ENCODE measurements around the gene NAGPA. TPM values are rescaled to one million over a fixed set of nuclear protein-coding genes. Genes with fewer than 3 reads are reported as not detected.

Gene NAGPA
- polyA plus RNA-seq, 1 of the 3 experiments (the other 2 are of a cell fraction), result 16.5 TPM

DNA sequence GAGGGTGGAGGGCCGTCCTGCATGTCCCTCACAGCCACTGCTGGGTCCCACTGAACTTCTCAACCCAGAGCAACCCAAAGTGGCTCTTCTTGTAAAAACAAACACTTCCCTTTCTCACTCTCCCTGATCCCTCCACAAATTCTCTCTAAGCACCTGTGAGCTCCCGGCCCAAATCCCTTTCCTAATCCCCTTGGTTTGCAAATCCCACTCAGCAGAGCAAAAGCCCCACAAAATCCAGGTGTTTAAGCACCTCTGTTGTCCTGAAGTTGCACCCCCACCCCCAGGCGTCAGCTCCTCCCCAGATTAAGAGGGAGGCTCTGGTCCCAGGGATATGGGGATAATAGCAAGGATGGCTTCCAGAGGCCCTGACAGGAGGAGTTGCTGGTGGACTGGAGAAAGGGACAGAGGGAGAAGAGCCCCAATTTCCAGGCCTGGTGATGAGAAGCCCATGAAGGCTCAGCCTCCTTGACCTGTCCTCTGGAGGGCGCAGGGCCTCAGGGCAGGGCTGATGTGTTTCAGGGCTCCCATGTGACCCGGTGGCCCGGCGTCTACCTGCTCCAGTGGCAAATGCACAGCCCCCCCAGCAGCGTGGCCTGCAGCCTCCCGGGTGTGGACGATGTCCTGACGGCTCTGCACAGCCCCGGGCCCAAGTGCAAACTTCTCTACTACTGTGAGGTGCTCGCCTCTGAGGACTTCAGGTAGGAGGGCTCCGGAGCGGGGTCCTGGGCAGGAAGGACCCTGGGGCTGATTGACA lies 23.0 kb downstream of the NAGPA start:
- no peak overlapping the region for H2AFZ ChIP-seq (ENCODE audit: low read depth)
- H3K79me2 ChIP-seq (ENCODE audit: insufficient read depth), result no peaks in the 10 kb centered on the region
- no peak for TF ChIP-seq SMC3 (IDR thresholded peaks at IDR 0.05; ENCODE audit: low read depth, low read length)
- TF ChIP-seq GATA2 (CRISPR knock-in tag; IDR thresholded peaks at IDR 0.05), result no peak
- TF ChIP-seq RAD21 (IDR thresholded peaks at IDR 0.05; ENCODE audit: low read length), result no peak
- TF ChIP-seq, protein P1, sequence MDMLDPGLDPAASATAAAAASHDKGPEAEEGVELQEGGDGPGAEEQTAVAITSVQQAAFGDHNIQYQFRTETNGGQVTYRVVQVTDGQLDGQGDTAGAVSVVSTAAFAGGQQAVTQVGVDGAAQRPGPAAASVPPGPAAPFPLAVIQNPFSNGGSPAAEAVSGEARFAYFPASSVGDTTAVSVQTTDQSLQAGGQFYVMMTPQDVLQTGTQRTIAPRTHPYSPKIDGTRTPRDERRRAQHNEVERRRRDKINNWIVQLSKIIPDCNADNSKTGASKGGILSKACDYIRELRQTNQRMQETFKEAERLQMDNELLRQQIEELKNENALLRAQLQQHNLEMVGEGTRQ (IDR thresholded peaks at IDR 0.05; ENCODE audit: borderline replicate concordance, low read depth, low read length), result no peak
- TF ChIP-seq NFIC (IDR thresholded peaks at IDR 0.05; ENCODE audit: borderline replicate concordance), result no peak
- TF ChIP-seq RFX5 (IDR thresholded peaks at IDR 0.05; ENCODE audit: low read length), result no peak
- no peak for TF ChIP-seq JUND (IDR thresholded peaks at IDR 0.05)
- no peak for TF ChIP-seq FOSL2 (IDR thresholded peaks at IDR 0.05; ENCODE audit: borderline replicate concordance, low read depth)
- TF ChIP-seq YY1 (IDR thresholded peaks at IDR 0.05; ENCODE audit: low read depth), result no peak
- no peak for TF ChIP-seq GABPA (IDR thresholded peaks at IDR 0.05; ENCODE audit: low read depth)
- no peak for TF ChIP-seq SIN3A (IDR thresholded peaks at IDR 0.05; ENCODE audit: borderline replicate concordance, low read depth, low read length)
- TF ChIP-seq, protein P2, sequence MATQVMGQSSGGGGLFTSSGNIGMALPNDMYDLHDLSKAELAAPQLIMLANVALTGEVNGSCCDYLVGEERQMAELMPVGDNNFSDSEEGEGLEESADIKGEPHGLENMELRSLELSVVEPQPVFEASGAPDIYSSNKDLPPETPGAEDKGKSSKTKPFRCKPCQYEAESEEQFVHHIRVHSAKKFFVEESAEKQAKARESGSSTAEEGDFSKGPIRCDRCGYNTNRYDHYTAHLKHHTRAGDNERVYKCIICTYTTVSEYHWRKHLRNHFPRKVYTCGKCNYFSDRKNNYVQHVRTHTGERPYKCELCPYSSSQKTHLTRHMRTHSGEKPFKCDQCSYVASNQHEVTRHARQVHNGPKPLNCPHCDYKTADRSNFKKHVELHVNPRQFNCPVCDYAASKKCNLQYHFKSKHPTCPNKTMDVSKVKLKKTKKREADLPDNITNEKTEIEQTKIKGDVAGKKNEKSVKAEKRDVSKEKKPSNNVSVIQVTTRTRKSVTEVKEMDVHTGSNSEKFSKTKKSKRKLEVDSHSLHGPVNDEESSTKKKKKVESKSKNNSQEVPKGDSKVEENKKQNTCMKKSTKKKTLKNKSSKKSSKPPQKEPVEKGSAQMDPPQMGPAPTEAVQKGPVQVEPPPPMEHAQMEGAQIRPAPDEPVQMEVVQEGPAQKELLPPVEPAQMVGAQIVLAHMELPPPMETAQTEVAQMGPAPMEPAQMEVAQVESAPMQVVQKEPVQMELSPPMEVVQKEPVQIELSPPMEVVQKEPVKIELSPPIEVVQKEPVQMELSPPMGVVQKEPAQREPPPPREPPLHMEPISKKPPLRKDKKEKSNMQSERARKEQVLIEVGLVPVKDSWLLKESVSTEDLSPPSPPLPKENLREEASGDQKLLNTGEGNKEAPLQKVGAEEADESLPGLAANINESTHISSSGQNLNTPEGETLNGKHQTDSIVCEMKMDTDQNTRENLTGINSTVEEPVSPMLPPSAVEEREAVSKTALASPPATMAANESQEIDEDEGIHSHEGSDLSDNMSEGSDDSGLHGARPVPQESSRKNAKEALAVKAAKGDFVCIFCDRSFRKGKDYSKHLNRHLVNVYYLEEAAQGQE (IDR thresholded peaks at IDR 0.05; ENCODE audit: low read depth, low read length), result no peak
- TF ChIP-seq TEAD4 (IDR thresholded peaks at IDR 0.05; ENCODE audit: borderline replicate concordance, insufficient read depth), result no peak
- TF ChIP-seq, protein P3, sequence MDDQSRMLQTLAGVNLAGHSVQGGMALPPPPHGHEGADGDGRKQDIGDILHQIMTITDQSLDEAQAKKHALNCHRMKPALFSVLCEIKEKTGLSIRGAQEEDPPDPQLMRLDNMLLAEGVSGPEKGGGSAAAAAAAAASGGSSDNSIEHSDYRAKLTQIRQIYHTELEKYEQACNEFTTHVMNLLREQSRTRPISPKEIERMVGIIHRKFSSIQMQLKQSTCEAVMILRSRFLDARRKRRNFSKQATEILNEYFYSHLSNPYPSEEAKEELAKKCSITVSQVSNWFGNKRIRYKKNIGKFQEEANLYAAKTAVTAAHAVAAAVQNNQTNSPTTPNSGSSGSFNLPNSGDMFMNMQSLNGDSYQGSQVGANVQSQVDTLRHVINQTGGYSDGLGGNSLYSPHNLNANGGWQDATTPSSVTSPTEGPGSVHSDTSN (IDR thresholded peaks at IDR 0.05), result no peak
- TF ChIP-seq, protein P4, sequence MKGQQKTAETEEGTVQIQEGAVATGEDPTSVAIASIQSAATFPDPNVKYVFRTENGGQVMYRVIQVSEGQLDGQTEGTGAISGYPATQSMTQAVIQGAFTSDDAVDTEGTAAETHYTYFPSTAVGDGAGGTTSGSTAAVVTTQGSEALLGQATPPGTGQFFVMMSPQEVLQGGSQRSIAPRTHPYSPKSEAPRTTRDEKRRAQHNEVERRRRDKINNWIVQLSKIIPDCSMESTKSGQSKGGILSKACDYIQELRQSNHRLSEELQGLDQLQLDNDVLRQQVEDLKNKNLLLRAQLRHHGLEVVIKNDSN (IDR thresholded peaks at IDR 0.05; ENCODE audit: borderline replicate concordance, low read depth), result no peak
- TF ChIP-seq RXRA (IDR thresholded peaks at IDR 0.05; ENCODE audit: borderline replicate concordance, low read depth), result no peak
- TF ChIP-seq MXI1 (IDR thresholded peaks at IDR 0.05; ENCODE audit: low read depth, low read length), result no peak
- TF ChIP-seq EZH2phosphoT487 (IDR thresholded peaks at IDR 0.05; ENCODE audit: borderline replicate concordance, low read depth), result no peak
- no peaks in the 10 kb centered on the region for H3K9me2 ChIP-seq
- H3K27me3 ChIP-seq (ENCODE audit: insufficient read depth), result peaks cover 20% of the 10 kb centered on the region; the same call in 1 of the 2 replicates
- CTCF ChIA-PET, result interaction anchor here (1.2 to 2.1 kb wide), 3 partner anchors 14 to 82 kb away, joined by 3 to 7 read pairs (median 4); no protein-coding TSS in a partner anchor
- no peaks in the 10 kb centered on the region for H3K36me3 ChIP-seq (replicated peaks in 1 of 2; ENCODE audit: control insufficient read depth in 1 of 2, insufficient read depth in 2 of 2, low read length in 1 of 2)
- H3F3A ChIP-seq (replicated peaks; ENCODE audit: insufficient read depth), result no peaks in the 10 kb centered on the region
- no peak for DNase-seq
- H3K4me2 ChIP-seq, result no peak overlapping the region
- H3K4me1 ChIP-seq (ENCODE audit: control insufficient read depth in 1 of 2, insufficient read depth in 2 of 2, low read depth in 1 of 2, low read length in 1 of 2), result no peaks in the 10 kb centered on the region
- 29% methylated on average over 6 of the region's 15 CpGs for WGBS (ENCODE audit: low lambda C conversion rate)
- no peak overlapping the region for H3K9ac ChIP-seq
- H3K27ac ChIP-seq (ENCODE audit: low read depth in 2 of 2, low read length in 1 of 2), result no peak overlapping the region
- H4K20me1 ChIP-seq (ENCODE audit: insufficient read depth), result no peaks in the 10 kb centered on the region
- H3K9me3 ChIP-seq, result no peaks in the 10 kb centered on the region
- POLR2A ChIA-PET, result interaction anchor here (0.6 kb wide), 1 partner anchor 13 kb away, joined by 3 read pairs; no protein-coding TSS in a partner anchor
- H3K4me3 ChIP-seq (ENCODE audit: low read depth in 2 of 2, low read length in 1 of 2), result no peak overlapping the region

Data from SK-N-SH (cell line).